ENCODE data around the gene AIFM3.

Gene AIFM3

GRCh38 chr22:20943104-20943933 is 23.7 kb upstream of the AIFM3 start:
- no peak overlapping the region for H3K4me3 ChIP-seq (replicated peaks in 1 of 2; ENCODE audit: low read depth in 2 of 2, low read length in 2 of 2)
- TF ChIP-seq, protein P1, sequence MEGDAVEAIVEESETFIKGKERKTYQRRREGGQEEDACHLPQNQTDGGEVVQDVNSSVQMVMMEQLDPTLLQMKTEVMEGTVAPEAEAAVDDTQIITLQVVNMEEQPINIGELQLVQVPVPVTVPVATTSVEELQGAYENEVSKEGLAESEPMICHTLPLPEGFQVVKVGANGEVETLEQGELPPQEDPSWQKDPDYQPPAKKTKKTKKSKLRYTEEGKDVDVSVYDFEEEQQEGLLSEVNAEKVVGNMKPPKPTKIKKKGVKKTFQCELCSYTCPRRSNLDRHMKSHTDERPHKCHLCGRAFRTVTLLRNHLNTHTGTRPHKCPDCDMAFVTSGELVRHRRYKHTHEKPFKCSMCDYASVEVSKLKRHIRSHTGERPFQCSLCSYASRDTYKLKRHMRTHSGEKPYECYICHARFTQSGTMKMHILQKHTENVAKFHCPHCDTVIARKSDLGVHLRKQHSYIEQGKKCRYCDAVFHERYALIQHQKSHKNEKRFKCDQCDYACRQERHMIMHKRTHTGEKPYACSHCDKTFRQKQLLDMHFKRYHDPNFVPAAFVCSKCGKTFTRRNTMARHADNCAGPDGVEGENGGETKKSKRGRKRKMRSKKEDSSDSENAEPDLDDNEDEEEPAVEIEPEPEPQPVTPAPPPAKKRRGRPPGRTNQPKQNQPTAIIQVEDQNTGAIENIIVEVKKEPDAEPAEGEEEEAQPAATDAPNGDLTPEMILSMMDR (IDR thresholded peaks at IDR 0.05; ENCODE audit: low read depth, low read length) = no peak
- DNase-seq (ENCODE audit: low read depth in 2 of 2) = no peak

DNA sequence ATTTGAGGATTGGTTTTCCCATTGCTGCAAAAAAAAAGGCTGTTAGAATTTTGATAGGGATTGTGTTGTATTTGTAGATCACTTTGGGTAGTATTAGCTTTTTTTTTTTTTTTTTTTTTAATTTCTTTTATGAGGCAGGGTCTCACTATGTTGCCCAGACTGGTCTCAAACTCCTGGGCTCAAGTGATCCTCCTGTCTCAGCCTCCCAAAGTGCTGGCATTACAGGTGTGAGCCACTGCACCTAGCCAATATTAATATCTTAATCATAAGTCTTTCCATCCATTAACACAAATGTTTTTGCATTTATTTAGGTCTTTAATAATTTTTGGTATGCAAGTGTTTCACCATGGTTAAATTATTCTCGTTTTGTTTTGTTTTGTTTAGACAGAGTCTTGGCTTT is 23.0 kb upstream of the AIFM3 start:
- TF ChIP-seq, protein P1 (IDR thresholded peaks at IDR 0.05; ENCODE audit: low read depth, low read length) = no peak
- DNase-seq (ENCODE audit: low read depth in 2 of 2) = no peak
- H3K4me3 ChIP-seq (replicated peaks in 1 of 2; ENCODE audit: low read depth in 2 of 2, low read length in 2 of 2) = no peak overlapping the region

DNA sequence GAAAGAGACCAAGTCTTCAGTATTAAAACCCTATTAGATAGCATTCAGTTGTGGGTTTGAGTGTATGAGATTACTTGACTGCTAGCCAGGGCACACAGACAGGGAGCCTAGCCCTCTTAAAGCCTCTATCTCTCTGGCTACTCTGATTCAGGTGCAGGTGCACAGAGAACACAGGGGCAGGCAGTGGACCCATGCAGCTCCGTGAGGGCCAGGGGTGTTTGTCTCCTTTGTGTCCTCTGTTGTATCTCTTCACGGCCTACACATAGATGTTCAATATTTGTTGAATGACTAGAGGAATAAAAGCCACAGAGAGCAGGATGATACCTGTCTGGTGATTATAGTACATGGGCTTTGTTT is 21.5 kb upstream of the AIFM3 start:
- no peak for DNase-seq (ENCODE audit: low read depth in 2 of 2)
- H3K4me3 ChIP-seq (replicated peaks in 1 of 2; ENCODE audit: low read depth in 2 of 2, low read length in 2 of 2) = no peak overlapping the region
- TF ChIP-seq, protein P1 (IDR thresholded peaks at IDR 0.05; ENCODE audit: low read depth, low read length) = no peak

DNA sequence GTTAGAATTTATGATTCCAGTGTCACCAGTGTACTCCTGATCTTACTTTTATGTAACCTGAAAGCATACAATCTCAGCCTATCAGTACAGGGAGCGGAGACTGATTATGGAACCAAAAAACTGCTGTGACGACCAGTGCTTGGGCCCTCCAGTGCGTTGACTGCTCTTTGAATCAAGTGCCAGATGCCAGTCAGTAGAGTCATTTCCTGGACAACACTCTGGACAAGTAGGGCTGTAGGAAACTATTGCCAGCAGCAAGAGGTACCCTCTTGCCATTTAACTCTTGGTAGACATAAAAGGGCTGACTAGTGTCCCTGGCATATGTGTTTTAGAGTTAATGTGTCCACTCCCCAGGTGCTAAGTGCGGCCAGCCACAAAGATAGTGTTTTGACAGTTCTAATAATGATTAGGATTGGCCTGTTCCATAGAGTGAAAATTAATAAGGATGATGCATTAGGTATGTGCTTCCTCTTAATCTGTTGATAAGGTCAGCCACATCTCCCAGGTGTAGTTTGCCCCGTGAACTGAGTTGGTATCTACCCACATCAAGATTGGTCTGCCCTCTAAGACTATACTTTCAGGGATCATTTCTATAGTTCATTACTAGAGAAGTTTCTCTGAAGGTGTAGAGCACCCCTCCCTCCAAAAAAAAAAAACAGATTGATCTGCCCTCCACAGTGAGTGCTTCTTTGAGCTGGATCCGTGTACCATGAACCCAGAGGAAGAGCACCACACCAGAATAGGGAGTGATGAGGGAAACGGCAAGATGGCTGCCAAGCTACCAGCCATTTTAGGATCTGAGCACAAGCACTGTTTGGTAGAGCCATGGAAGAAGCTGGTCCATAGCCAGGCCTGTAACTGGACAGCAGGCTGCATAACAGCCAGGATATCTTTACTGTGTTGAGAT is 20.7 kb upstream of the AIFM3 start:
- TF ChIP-seq, protein P1 (IDR thresholded peaks at IDR 0.05; ENCODE audit: low read depth, low read length) = no peak
- DNase-seq (ENCODE audit: low read depth in 2 of 2) = peak; percentile 35 to 46
- no peak overlapping the region for H3K4me3 ChIP-seq (replicated peaks in 1 of 2; ENCODE audit: low read depth in 2 of 2, low read length in 2 of 2)

DNA sequence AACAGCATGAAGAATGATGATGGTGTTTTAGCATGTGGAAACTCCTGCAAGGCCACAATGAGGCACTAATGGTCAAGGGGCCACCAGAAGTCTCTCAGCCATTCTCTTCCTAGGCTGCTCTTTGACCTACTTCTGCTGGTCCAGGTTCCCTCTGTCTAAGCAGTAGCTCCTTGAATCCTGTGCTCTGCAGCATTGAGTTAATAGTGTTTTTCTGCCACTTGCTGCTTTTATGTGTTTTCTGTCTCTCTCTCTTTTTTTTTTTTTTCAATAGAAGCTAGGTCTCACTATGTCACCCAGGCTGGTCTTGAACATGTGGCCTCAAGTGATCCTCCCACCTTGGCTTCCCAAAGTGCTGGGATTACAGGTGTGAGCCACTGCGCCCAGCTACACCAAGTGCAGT is 20.1 kb upstream of the AIFM3 start:
- DNase-seq (ENCODE audit: low read depth in 2 of 2) = no peak
- H3K4me3 ChIP-seq (replicated peaks in 1 of 2; ENCODE audit: low read depth in 2 of 2, low read length in 2 of 2) = no peak overlapping the region
- TF ChIP-seq, protein P1 (IDR thresholded peaks at IDR 0.05; ENCODE audit: low read depth, low read length) = no peak

GRCh38 chr22:20948450-20948849 is 18.6 kb upstream of the AIFM3 start:
- TF ChIP-seq, protein P1 (IDR thresholded peaks at IDR 0.05; ENCODE audit: low read depth, low read length) = no peak
- DNase-seq (ENCODE audit: low read depth in 2 of 2) = no peak
- no peak overlapping the region for H3K4me3 ChIP-seq (replicated peaks in 1 of 2; ENCODE audit: low read depth in 2 of 2, low read length in 2 of 2)
